Cardiac fibroblast (primary cell): ENCODE measurements around the gene TNFAIP8.

Source experiments
- DNase-seq, 2 donors: peaks; one replicate each; pipeline versions ENCODE4 v3.0.0 to v3.0.0-alpha.2; 2010; ENCODE audit warnings: low read depth in 2 of 2
- H3K4me3 ChIP-seq, 2 donors: replicated peaks in 1 of 2; 1 replicate in 1 of 2; 2 replicates in 1 of 2; pipeline ENCODE4 v1.5.1; 2011; ENCODE audit warnings: low read depth in 2 of 2, low read length in 2 of 2, mild to moderate bottlenecking in 2 of 2, moderate library complexity in 1 of 2
- CTCF ChIP-seq: IDR thresholded peaks from one replicate; pipeline ENCODE4 v1.5.1; 2011; ENCODE audit warnings: low read depth, mild to moderate bottlenecking, low read length, inconsistent platforms

Gene TNFAIP8

DNA sequence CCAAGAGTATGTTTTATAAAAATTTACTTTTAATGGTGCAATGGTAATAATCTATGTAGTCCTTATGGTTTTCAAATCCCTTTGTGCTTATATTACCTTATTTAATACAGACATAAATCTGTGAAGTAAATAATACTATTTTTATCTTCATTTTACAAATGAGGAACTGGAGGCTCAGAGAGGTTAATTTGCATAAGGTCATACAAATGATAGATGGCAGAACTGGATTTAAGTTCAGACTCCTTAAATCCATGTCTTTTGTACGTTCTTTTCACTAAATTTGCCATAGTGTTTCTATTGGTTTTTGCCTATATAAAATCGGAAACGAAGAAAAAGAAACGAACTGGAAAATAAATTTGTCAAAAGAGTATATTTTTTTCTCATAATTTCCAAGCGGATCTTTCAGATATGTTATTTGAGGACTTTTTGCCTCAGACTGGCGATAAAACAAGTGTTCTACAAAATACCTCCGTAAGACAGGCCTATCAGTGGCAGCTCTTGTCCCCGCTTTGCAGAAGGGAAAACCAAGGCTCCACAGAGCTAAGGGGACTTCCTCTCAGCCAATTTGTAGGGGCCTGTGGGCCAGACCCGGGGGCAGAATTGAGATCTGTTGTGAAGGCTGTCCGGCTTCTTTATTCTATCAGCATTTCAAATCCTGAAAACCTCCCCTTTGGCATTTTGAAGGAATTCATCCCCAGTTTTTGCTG is 1.1 kb upstream of the TNFAIP8 start:
- H3K4me3 ChIP-seq, result no peak overlapping the region

GRCh38 chr5:119355244-119355638 is 578 bp upstream of the TNFAIP8 start:
- H3K4me3 ChIP-seq, result peak overlapping the region; percentile 34 to 63
- no peak for DNase-seq
- no peak for TF ChIP-seq CTCF

More for the DNA sequence above, 1.1 kb upstream of the TNFAIP8 start:
- no peak for DNase-seq
- TF ChIP-seq CTCF, result no peak

- peak; percentile 18 to 34 for DNase-seq
- no peak for TF ChIP-seq CTCF
- peak overlapping the region; percentile 63 to 64 for H3K4me3 ChIP-seq
Observed at GRCh38 chr5:119356612-119357188, 881 bp downstream of the TNFAIP8 start.

DNA sequence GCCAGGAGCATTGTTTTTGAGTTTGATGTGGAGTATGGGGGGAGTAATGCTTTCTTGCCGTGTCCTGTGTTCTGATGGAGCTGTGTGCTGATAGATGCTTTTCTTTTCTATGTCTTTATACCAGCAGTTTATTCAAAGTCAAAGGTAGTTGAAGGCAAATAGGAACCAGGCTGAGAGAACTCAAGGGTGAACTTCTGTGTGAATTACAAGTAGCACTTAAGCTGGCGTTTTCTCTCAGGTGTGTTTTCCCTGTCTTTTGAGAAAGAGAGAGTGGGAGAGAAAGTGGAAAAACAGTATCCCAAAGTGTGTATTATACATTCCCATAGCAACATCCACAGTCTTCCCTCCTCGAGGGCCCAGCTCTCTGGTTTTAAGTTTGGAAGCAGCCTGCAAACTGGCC is 1.5 kb downstream of the TNFAIP8 start:
- no peak overlapping the region for H3K4me3 ChIP-seq
- TF ChIP-seq CTCF, result no peak
- DNase-seq, result no peak

- DNase-seq, result no peak
- no peak overlapping the region for H3K4me3 ChIP-seq
- TF ChIP-seq CTCF, result no peak
Observed at GRCh38 chr5:119357808-119358529, 2.1 kb downstream of the TNFAIP8 start.

DNA sequence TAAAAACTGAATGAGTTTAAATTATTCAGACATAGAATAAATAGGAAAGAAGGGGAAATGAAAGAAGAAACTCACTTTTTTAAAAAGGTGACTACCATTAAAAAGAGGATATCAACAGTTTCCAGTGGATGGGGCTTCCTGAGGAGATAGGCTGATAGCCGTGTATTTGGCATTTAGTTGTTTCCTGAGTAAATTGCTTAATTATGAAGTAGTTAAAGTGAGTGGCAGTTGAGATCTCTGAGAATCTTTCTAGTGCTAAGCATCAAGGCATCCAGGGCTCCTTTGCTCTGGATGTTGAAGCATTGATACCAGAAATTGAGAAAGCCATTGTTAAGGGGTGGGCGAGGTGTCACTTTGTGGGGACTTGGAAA is 2.7 kb downstream of the TNFAIP8 start:
- no peak for TF ChIP-seq CTCF
- H3K4me3 ChIP-seq, result no peak overlapping the region
- no peak for DNase-seq
